ENCODE results near the gene COL4A1.

Gene COL4A1

DNA sequence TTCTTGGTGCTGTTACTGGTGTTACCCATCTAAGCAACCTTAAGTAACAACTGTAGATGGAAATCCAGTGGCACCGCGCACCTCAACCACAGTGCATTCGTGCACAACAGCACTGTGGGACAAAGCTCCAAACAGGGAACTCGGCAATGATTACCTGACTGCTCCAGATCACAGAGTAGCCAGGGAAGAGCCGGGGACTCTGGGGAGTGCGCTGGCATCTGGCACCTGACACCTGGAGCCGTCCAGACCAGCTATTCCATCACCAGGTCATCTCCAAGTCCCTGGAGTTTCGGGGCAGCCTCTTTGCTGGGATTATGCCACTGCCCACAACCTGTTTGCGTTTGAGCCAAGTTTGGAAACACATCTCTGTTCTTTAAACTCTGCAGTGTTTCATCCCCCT is 62.0 kb downstream of the COL4A1 start:
- no peak overlapping the region for H3K4me2 ChIP-seq (ENCODE audit: low read depth, low read length)
- H3K27ac ChIP-seq (ENCODE audit: low read length): no peak overlapping the region
- H3K4me1 ChIP-seq (ENCODE audit: low read length): no peaks in the 10 kb centered on the region
- no peaks in the 10 kb centered on the region for H3F3A ChIP-seq (ENCODE audit: insufficient read depth, low read length)
- H3K79me2 ChIP-seq (ENCODE audit: low read length): no peaks in the 10 kb centered on the region
- TF ChIP-seq, protein P1, sequence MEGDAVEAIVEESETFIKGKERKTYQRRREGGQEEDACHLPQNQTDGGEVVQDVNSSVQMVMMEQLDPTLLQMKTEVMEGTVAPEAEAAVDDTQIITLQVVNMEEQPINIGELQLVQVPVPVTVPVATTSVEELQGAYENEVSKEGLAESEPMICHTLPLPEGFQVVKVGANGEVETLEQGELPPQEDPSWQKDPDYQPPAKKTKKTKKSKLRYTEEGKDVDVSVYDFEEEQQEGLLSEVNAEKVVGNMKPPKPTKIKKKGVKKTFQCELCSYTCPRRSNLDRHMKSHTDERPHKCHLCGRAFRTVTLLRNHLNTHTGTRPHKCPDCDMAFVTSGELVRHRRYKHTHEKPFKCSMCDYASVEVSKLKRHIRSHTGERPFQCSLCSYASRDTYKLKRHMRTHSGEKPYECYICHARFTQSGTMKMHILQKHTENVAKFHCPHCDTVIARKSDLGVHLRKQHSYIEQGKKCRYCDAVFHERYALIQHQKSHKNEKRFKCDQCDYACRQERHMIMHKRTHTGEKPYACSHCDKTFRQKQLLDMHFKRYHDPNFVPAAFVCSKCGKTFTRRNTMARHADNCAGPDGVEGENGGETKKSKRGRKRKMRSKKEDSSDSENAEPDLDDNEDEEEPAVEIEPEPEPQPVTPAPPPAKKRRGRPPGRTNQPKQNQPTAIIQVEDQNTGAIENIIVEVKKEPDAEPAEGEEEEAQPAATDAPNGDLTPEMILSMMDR (IDR thresholded peaks at IDR 0.05; ENCODE audit: low read length): no peak
- no peak for TF ChIP-seq EZH2phosphoT487 (IDR thresholded peaks at IDR 0.05; ENCODE audit: low read length)
- no peaks in the 10 kb centered on the region for H3K9me3 ChIP-seq (replicated peaks; ENCODE audit: insufficient read depth, low read length)
- no peaks in the 10 kb centered on the region for H3K27me3 ChIP-seq (replicated peaks; ENCODE audit: insufficient read depth, low read length)
- no peaks in the 10 kb centered on the region for H3K9me2 ChIP-seq (replicated peaks; ENCODE audit: insufficient read depth, low read length)
- no peak overlapping the region for H3K9ac ChIP-seq (ENCODE audit: low read length)
- no peak for DNase-seq
- no peaks in the 10 kb centered on the region for H4K20me1 ChIP-seq (ENCODE audit: insufficient read depth, low read length)
- H3K4me3 ChIP-seq (ENCODE audit: low read length): no peak overlapping the region
- H2AFZ ChIP-seq (ENCODE audit: low read length): no peak overlapping the region
- no peaks in the 10 kb centered on the region for H3K36me3 ChIP-seq (replicated peaks; ENCODE audit: insufficient read depth, low read length)

DNA sequence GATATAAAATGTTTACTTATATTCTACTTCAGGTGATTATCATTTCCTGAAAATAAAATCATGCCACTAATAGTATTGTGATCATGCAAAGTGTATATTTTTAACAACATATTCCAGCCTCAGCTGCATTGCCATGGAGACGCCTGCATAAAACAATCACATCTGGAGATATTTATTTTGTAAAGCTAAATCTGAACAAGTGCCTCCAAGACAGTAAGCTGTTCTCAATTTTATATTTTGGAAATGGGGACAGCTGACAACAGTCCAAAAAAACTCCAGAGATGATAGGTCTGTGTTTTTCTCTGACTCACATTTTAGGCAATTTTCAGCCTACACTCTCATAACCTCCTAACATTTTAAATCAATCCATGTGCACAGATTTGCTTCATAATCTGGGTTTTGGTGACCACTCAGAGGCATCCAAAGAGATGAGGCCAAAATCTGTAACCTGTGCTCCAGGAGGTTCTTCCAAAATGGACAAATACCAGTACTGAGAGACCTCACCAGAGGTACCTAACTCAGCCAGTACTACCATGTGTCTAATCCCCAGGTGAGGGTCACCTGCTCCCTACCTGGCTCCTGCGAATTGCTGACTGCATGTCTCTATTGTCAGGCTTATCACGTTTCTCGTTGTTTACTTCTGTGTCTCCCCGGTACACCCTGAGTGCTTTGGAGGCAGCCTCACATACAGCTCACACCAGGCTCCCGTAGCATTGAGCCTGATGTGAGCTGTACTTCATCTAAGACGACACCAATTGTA is 62.7 kb downstream of the COL4A1 start:
- Histone ChIP-seq H3K9ac (ENCODE audit: low read length) (no peak overlapping the region), H3K27ac (ENCODE audit: low read length) (no peak overlapping the region), H3K4me2 (ENCODE audit: low read depth, low read length) (no peak overlapping the region), H3K4me1 (ENCODE audit: low read length) (no peaks in the 10 kb centered on the region), H3K9me2 (replicated peaks; ENCODE audit: insufficient read depth, low read length) (no peaks in the 10 kb centered on the region), H2AFZ (ENCODE audit: low read length) (no peak overlapping the region), H4K20me1 (ENCODE audit: insufficient read depth, low read length) (no peaks in the 10 kb centered on the region), H3K79me2 (ENCODE audit: low read length) (no peaks in the 10 kb centered on the region), H3K9me3 (replicated peaks; ENCODE audit: insufficient read depth, low read length) (no peaks in the 10 kb centered on the region), H3K4me3 (ENCODE audit: low read length) (no peak overlapping the region), H3F3A (ENCODE audit: insufficient read depth, low read length) (no peaks in the 10 kb centered on the region), H3K36me3 (replicated peaks; ENCODE audit: insufficient read depth, low read length) (no peaks in the 10 kb centered on the region), H3K27me3 (replicated peaks; ENCODE audit: insufficient read depth, low read length) (no peaks in the 10 kb centered on the region)
- TF ChIP-seq EZH2 (optimal IDR thresholded peaks at IDR 0.05; ENCODE audit: low read depth, low read length) (no peak), EZH2phosphoT487 (IDR thresholded peaks at IDR 0.05; ENCODE audit: low read length) (no peak)
- TF ChIP-seq, protein P1 (IDR thresholded peaks at IDR 0.05; ENCODE audit: low read length): no peak
- no peak for DNase-seq

DNA sequence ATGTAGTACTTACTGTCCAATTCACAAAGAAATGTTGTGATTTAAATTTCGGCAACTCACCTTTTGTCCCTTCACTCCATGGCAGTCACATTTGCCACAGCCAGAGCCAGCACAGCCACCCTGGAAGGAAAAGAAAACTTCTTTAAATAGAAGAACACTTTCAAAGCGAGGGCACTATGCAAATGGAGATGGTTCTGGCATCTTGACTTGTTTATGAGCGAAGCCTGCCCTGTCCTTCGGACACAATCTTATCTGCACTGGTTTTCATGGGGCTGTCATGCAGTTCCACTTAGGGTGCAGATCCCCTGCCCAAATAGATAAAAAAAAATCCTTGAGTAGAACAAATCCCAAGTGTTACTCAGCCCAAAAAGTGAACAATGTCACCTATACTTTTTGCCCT is 64.3 kb downstream of the COL4A1 start:
- DNase-seq: no peak
- no peaks in the 10 kb centered on the region for H3K27me3 ChIP-seq (replicated peaks; ENCODE audit: insufficient read depth, low read length)
- H3K4me2 ChIP-seq (ENCODE audit: low read depth, low read length): no peak overlapping the region
- H3K27ac ChIP-seq (ENCODE audit: low read length): no peak overlapping the region
- H3K9ac ChIP-seq (ENCODE audit: low read length): no peak overlapping the region
- H3K4me1 ChIP-seq (ENCODE audit: low read length): no peaks in the 10 kb centered on the region
- TF ChIP-seq, protein P1 (IDR thresholded peaks at IDR 0.05; ENCODE audit: low read length): no peak
- TF ChIP-seq EZH2phosphoT487 (IDR thresholded peaks at IDR 0.05; ENCODE audit: low read length) (no peak), EZH2 (optimal IDR thresholded peaks at IDR 0.05; ENCODE audit: low read depth, low read length) (no peak)
- no peak overlapping the region for H3K4me3 ChIP-seq (ENCODE audit: low read length)
- no peak overlapping the region for H2AFZ ChIP-seq (ENCODE audit: low read length)
- H3F3A ChIP-seq (ENCODE audit: insufficient read depth, low read length): no peaks in the 10 kb centered on the region
- no peaks in the 10 kb centered on the region for H3K36me3 ChIP-seq (replicated peaks; ENCODE audit: insufficient read depth, low read length)
- no peaks in the 10 kb centered on the region for H4K20me1 ChIP-seq (ENCODE audit: insufficient read depth, low read length)
- H3K9me3 ChIP-seq (replicated peaks; ENCODE audit: insufficient read depth, low read length): no peaks in the 10 kb centered on the region
- H3K9me2 ChIP-seq (replicated peaks; ENCODE audit: insufficient read depth, low read length): no peaks in the 10 kb centered on the region
- H3K79me2 ChIP-seq (ENCODE audit: low read length): no peaks in the 10 kb centered on the region

Data from MM.1S (cell line).